ENCODE measurements around the gene PPCS.

DNA sequence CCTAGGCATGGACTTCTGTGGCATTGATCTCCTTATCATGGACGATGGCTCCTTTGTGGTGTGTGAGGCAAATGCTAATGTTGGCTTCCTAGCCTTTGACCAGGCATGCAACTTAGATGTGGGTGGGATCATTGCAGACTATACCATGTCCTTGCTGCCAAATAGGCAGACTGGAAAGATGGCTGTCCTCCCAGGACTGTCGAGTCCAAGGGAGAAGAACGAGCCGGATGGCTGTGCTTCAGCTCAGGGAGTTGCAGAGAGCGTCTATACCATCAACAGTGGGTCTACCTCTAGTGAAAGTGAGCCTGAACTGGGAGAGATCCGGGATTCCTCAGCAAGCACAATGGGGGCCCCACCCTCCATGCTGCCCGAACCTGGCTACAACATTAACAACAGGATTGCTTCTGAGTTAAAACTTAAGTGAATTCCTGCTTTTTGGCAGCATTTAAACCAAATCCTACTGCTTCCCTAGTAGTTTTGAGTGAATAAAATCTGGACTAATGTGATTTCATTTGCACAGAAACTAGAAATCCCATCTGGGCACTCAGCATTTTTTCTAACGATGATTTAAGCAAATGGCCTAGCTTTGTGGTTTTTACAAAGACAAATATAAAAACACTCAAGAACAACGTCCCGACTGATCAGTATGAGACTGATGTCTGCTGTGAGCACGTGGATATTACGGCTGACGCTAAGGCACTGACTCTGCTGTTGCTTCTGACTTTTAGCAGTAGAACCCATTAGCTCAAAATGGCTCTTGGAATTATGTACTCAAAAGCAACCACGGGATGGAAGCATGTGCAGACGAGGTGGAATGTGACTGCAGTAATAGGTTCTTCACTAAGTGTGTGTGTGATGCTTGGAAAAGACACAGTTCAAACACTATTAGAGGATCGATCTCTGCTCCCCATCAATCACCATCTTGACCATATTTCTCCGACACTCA is 41.5 kb upstream of the PPCS start:
- no peak for TF ChIP-seq EZH2 (IDR thresholded peaks at IDR 0.05)
- no peak for TF ChIP-seq POLR2AphosphoS5 (IDR thresholded peaks at IDR 0.05; ENCODE audit: borderline replicate concordance, low read depth, low read length)
- no peak for TF ChIP-seq FOXP2 (optimal IDR thresholded peaks at IDR 0.05; ENCODE audit: control extremely low read depth, extremely low read length, insufficient read depth)

Measured in SK-N-MC (cell line).